ENCODE results near the gene CD22. TPM values are rescaled to one million over a fixed set of nuclear protein-coding genes. Genes with fewer than 3 reads are reported as not detected.
"Not testable (repeated sequence)": the region's sequence is repeated elsewhere in the genome, so short reads cannot be mapped to it uniquely, and the experiment has no call there.

Gene CD22
- under 1 TPM; 0.39 to 0.56 TPM for total RNA-seq
- long read RNA-seq: 0 reads

GRCh38 chr19:35328851-35329285 is at the start of gene CD22:
Gene CD22 (plus strand): TSS chr19:35329187. CDS start chr19:35332041, 2,854 bp downstream.
- DNase-seq (no peak), ATAC-seq (no peak)
- intact Hi-C loops (cut with DNase I): no loop called here

DNA sequence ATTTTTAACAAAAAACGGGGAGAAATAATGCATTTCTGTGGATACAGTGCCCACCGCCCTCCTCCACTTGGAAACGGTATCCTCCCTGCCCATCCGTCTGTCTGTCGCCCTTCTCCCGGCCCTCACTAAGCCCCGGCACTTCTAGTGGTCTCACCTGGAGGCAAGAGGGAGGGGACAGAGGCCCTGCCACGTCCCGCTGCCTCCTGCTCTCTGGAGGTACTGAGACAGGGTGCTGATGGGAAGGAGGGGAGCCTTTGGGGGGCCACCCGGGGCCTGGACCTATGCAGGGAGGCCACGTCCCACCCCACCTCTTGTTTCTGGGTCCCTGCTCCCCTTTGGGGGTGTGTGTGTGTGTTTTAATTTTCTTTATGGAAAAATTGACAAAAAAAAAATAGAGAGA is 49.6 kb upstream of the CD22 start:
- ATAC-seq (no peak), DNase-seq (no peak)
- intact Hi-C loops (cut with DNase I): no loop called here

DNA sequence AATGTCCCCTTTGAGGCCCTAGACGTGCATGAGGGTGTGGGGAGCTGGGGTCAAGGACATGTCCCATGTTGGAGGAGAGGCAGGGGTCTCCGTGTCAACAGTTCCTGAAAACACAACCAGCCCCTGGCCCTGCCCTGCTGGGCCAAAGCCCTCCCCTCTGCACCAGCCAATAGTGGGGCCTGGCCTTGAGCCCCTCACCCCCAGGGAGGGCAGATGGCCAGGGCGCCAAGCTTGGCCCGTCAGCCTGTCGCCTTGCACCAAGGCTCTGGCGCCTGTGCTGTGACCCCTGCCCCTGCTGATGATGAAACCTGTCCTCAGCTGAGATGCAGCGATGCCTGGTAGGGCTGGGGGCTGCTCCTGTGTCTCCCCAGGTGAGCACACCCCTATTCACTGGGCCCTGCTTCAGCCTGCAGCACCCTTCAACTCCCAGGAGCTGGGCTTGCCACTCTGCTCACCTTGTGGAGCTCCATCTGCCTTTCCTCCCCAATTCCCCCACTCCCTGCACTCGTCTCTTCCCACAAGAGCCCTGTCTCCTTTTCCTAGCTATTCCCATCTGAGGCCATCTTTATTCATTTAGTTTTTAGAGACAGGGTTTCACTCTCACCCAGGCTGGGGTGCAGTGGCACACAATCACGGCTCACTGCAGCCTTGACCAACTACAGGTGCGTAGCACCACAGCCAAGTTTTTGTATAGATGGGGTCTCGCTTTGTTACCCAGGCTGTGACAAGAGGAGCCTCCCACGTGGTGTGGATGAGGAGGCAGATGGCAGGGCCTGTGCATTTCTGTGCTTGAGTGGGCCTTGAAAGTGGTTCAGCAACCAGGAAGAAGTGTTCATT is 48.8 kb upstream of the CD22 start:
- ATAC-seq (peak; percentile 33 to 86), DNase-seq (no peak)
- intact Hi-C loops (cut with DNase I): no loop called here

- intact Hi-C loops (cut with DNase I): no loop called here
- ATAC-seq (no peak), DNase-seq (no peak)
Observed at GRCh38 chr19:35281303-35281702, 47.7 kb upstream of the CD22 start.

DNA sequence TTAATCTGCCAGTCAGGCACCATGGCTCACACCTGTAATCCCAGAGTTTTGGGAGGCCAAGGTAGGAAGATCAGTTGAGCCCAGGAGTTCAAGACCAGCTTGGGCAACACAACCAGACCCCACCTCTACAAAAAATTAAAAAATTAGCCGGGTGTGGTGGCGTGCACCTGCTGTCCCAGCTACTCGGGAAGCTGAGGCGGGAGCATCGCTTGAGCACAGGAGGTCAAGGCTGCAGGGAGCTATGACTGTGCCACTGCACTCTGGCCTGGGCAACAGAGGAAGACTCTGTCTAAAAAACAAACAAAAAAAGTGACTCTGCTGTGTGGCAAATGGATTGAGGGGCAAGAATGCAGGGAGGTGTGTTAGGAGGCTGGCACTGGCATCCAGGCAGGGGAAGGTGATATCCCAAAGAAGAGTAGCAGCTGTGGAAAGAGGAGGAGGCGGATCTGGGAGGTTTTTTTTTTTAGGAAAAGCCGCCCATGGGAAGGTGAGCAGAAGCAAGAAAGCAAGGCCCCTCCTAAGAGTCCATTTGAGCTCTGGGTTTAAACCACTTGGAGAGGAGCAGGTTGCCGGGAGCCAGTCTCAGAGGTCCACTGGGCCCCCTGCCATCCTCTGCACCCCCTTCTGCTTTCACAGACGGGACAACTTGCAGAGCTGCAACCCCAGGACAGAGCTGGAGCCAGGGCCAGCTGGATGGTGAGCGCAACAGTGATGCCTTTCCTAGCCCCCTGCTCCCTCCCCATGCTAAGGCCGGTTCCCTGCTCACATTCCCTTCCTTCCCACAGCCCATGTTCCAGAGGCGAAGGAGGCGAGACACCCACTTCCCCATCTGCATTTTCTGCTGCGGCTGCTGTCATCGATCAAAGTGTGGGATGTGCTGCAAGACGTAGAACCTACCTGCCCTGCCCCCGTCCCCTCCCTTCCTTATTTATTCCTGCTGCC is 44.6 kb upstream of the CD22 start:
- ATAC-seq (no peak), DNase-seq (no peak)
- intact Hi-C loops (cut with DNase I): no loop called here

- DNase-seq: no peak
- intact Hi-C loops (cut with DNase I): no loop called here
- ATAC-seq: no peak
Observed at GRCh38 chr19:35285095-35285449, 43.9 kb upstream of the CD22 start.

DNA sequence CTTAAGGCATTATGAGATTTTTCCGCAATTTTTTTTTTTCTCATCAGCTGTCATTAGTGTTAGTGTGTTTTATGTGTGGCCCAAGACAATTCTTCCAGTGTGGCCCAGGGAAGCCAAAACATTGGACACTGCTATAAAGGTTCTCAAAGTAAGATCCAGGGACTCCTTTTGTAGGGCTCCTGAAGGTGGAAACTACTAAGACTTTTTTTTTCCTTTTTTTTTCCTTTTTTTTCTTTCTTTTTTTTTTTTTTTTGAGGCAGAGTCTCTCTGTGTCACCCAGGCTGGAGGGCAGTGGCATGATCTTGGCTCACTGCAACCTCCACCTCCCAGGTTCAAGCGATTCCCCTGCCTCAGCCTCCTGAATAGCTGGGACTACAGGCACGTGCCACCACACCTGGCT is 43.5 kb upstream of the CD22 start:
- intact Hi-C loops (cut with DNase I); DNase-seq; ATAC-seq: not testable (repeated sequence)

- intact Hi-C loops (cut with DNase I); DNase-seq; ATAC-seq: not testable (repeated sequence)
Observed at GRCh38 chr19:35286101-35286500, 42.9 kb upstream of the CD22 start.

GRCh38 chr19:35287713-35288112 is 41.3 kb upstream of the CD22 start:
- intact Hi-C loops (cut with DNase I): no loop called here
- DNase-seq: no peak
- no peak for ATAC-seq

DNA sequence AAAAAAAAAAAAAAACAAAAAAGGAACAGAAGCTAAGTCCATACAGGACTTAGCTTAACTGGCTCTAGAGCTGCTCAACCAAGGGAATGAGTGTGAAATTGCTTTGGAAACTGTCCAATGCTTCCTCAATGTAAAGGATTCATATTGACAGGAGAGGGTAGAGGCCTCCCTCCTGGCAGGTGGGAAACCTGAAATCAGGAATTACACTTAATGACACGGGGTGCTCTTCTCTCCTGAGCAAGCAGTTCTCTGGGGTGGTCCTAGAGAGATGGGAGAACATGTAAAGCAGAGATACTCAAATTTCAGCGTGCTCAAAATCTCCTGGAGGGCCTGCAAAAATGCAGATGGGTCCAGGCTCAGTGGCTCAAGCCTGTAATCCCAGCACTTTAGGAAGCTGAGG is 40.7 kb upstream of the CD22 start:
- DNase-seq (no peak), ATAC-seq (no peak)
- intact Hi-C loops (cut with DNase I): no loop called here

- intact Hi-C loops (cut with DNase I): no loop called here
- no peak for ATAC-seq
- no peak for DNase-seq
Observed at GRCh38 chr19:35288906-35289305, 40.1 kb upstream of the CD22 start.

DNA sequence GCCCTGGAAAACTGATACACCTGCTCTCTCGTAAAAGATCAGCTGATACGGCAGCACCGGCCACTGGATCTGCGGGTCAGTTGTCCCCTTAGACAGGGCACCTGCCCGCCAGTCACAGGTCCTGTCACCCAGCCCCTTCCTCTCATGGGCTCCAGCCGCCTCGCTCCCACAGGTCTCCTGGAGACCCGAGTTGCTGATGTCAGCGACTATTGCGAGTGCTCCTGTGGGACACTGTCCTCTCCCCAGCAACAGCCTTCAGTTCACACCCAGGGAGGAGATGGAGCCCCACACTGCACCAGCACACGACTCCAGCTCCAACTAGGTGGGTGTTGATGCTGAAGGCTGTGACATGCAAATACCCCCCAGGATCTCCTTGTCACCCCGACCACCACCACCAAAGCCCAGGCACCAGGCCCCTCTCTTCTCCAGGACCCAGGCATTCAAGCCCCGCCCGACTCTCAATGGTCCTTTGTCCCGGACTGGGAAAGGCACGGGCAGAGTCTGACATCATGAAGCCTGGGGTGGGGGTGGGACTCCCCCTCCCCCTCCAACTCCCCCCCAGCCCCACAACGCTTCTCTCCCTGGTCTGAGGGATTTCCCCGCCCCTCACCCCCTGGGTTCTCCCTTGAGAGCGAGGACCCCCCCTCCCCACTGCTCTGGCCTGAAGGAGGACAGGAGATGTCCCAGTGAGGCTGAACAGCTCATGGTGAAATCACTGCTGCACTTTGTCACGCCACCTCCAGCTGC is 38.4 kb upstream of the CD22 start:
- DNase-seq: no peak
- intact Hi-C loops (cut with DNase I): no loop called here
- ATAC-seq: no peak

GRCh38 chr19:35291259-35291658 is 37.7 kb upstream of the CD22 start:
- DNase-seq: no peak
- intact Hi-C loops (cut with DNase I): no loop called here
- ATAC-seq: no peak

GRCh38 chr19:35291916-35292315 is 37.1 kb upstream of the CD22 start, which contains the start of gene MAG:
Gene MAG (plus strand): TSS chr19:35292161. CDS start chr19:35295409, 3,248 bp downstream.
- no peak for ATAC-seq
- no peak for DNase-seq
- intact Hi-C loops (cut with DNase I): no loop called here

- intact Hi-C loops (cut with DNase I): no loop called here
- no peak for ATAC-seq
- no peak for DNase-seq
Observed at GRCh38 chr19:35292421-35293362, 36.3 kb upstream of the CD22 start.

GRCh38 chr19:35293363-35293739 is 35.6 kb upstream of the CD22 start:
- intact Hi-C loops (cut with DNase I): no loop called here
- DNase-seq: no peak
- no peak for ATAC-seq

- no peak for DNase-seq
- no peak for ATAC-seq
- intact Hi-C loops (cut with DNase I): no loop called here
Observed at GRCh38 chr19:35293808-35294207, 35.2 kb upstream of the CD22 start.

GRCh38 chr19:35294328-35294727 is 34.7 kb upstream of the CD22 start:
- no peak for ATAC-seq
- no peak for DNase-seq
- intact Hi-C loops (cut with DNase I): no loop called here
